RWPE2 (cell line): ENCODE measurements around the gene PM20D2.

Experiments used
- ATAC-seq: fragments of 200-7000 bp; cut with Tn5 transposase; 3 replicates; pipeline ENCODE4 v1.9.1; 2021; ENCODE audit warnings: low read depth
- DNase-seq: peaks from one replicate; pipeline ENCODE4 v3.0.0-alpha.2; 2020; ENCODE audit warnings: low spot score
- H3K27ac ChIP-seq: fragments of 450-650 bp; 2 replicates; pipeline ENCODE4 v1.5.1; 2017; ENCODE audit warnings: mild to moderate bottlenecking; ENCODE audit not compliant: poor library complexity, severe bottlenecking
- H3K27me3 ChIP-seq: fragments of 250-450 bp; sonication (Bioruptor Pico); 2 replicates; pipeline ENCODE4 v1.5.1; 2021; ENCODE audit warnings: mild to moderate bottlenecking, moderate library complexity; ENCODE audit not compliant: insufficient read depth, poor library complexity, severe bottlenecking
- H3K36me3 ChIP-seq: fragments of 250-450 bp; sonication (Bioruptor Pico); 2 replicates; pipeline ENCODE4 v1.5.1; 2020; ENCODE audit warnings: low read depth, mild to moderate bottlenecking, moderate library complexity
- H3K4me1 ChIP-seq: fragments of 250-450 bp; sonication (Bioruptor Pico); 2 replicates; pipeline ENCODE4 v1.5.1; 2021; ENCODE audit warnings: mild to moderate bottlenecking, moderate library complexity; ENCODE audit not compliant: insufficient read depth, poor library complexity, severe bottlenecking
- H3K4me3 ChIP-seq: fragments of 250-450 bp; sonication (Bioruptor Pico); 2 replicates; pipeline ENCODE4 v1.5.1; 2021; ENCODE audit warnings: mild to moderate bottlenecking, moderate library complexity; ENCODE audit not compliant: severe bottlenecking
- H3K9me3 ChIP-seq: fragments of 250-450 bp; sonication (Bioruptor Pico); 2 replicates; pipeline ENCODE4 v1.5.1; 2021; ENCODE audit warnings: mild to moderate bottlenecking, moderate library complexity; ENCODE audit not compliant: severe bottlenecking
- TF ChIP-seq, protein P1 (sequence below): fragments of 450-650 bp; IDR thresholded peaks from one replicate; pipeline ENCODE4 v1.5.1; 2017; ENCODE audit warnings: mild to moderate bottlenecking, moderate library complexity; ENCODE audit not compliant: poor library complexity, severe bottlenecking

Gene PM20D2

DNA sequence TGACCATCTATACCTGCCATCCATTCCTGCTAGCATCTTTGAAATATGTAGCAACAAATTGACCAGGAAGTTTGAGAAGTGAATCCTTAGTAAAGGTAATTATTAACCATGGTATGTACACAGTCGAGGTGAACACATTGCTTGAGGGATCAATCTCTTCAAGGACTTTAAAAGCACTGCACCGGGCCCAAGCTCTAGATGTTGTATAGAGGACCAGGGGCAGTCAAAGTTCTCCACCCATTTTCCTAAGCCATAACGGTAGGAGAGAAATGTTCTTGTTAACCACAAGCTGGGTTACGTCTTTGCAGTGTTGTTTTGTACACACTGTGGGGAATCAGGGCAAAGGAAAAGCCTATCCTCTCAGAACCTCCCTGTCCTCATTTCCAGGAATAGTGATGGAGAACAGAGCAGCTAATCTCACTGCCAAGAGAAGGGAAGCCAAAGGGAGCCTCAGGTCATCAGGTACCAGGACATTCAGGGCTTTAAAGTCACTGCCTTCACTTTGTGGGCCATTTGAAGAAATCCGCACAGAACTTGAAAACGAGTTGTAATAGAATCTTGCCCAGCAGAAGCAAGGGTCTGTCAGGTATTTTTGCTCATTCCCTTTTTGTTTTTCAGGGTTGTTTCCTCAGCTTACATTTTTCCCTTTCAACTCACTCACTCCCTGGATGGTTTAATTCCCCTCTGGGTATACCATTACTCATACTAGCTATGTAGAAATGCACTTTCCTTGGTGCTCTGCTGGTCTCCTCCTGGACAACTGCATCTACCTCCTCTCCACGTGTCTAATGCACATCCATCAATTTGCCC, 5.3 kb upstream of the PM20D2 start:
- TF ChIP-seq, protein P1, sequence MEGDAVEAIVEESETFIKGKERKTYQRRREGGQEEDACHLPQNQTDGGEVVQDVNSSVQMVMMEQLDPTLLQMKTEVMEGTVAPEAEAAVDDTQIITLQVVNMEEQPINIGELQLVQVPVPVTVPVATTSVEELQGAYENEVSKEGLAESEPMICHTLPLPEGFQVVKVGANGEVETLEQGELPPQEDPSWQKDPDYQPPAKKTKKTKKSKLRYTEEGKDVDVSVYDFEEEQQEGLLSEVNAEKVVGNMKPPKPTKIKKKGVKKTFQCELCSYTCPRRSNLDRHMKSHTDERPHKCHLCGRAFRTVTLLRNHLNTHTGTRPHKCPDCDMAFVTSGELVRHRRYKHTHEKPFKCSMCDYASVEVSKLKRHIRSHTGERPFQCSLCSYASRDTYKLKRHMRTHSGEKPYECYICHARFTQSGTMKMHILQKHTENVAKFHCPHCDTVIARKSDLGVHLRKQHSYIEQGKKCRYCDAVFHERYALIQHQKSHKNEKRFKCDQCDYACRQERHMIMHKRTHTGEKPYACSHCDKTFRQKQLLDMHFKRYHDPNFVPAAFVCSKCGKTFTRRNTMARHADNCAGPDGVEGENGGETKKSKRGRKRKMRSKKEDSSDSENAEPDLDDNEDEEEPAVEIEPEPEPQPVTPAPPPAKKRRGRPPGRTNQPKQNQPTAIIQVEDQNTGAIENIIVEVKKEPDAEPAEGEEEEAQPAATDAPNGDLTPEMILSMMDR, result no peak
- Histone ChIP-seq H3K27ac (no peak overlapping the region), H3K9me3 (no peaks in the 10 kb centered on the region), H3K4me3 (no peak overlapping the region), H3K36me3 (no peaks in the 10 kb centered on the region), H3K27me3 (no peaks in the 10 kb centered on the region), H3K4me1 (peaks cover 8% of the 10 kb centered on the region)
- no peak for ATAC-seq
- DNase-seq, result no peak

DNA sequence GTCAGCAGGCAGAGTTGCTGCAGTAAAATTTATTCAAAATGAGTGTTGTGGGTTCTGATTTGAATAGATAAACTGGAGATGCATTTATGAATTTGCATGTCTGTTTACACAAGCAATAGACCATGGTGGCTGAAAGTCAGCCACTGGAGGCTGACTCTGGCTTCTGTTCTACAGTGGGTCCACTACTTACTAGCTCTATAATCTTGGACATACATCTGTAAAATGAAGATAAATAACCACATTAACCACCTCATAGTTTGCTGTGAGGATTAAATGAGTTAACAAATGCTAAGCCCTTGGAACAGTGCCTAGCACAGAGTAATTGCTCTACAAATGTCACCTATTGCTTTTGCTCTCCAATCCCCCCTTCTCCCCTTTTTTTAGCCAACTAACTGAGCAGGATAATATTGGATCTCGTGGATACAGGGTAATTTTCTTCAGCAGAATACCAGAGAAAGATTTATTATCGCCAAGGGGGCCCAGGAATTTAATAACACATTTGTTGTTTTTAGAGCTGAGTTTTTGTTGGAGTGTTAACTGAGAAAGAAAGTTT, 1.4 kb upstream of the PM20D2 start:
- peaks cover 9% of the 10 kb centered on the region for H3K36me3 ChIP-seq
- TF ChIP-seq, protein P1, result no peak
- H3K27me3 ChIP-seq, result no peaks in the 10 kb centered on the region
- ATAC-seq (no peak), DNase-seq (no peak)
- no peak overlapping the region for H3K4me3 ChIP-seq
- H3K9me3 ChIP-seq, result no peaks in the 10 kb centered on the region
- H3K27ac ChIP-seq, result no peak overlapping the region
- H3K4me1 ChIP-seq, result peaks cover 13% of the 10 kb centered on the region

DNA sequence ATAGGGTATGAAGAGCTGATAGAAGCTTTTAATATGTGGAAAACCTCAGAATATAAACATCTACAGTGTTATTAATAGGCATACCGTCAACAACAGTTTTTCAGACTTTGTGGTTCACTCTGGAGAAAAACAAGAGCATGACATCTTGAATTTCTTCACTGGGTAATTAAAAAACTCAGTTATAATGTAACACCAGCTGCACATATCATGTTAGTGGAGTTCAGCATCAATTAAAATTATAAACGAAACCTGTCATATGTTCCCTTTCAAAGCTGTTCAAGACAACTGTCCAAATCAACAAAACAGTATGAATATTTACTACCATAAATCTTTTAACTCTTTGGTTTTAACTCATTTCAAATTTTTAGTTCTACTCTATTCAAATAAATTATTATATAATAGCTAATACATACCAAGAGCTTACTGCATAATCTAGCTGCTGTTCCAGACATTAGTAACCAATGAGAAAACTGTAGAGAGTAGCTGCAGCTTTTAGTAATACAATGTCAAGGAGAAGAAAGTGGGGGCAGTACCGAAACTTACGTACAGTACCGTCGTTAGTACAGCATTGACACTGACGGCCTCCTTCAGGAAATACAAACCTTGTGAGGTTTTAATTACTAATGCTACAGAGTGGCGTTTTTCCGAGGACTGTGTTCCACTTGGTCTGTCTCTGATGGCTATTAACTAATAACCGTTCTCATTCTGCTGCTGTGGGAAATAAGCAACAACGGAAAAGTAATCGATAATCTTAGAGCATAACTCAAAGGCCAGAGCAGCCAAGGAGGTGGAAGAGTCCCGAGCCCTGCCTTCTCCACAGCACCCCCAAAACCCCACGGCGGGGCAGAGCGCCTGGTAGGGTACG, 532 bp upstream of the PM20D2 start:
- Histone ChIP-seq H3K4me3 (peak overlapping the region; percentile 69), H3K36me3 (peaks cover 17% of the 10 kb centered on the region), H3K27ac (peak overlapping the region; percentile 76), H3K4me1 (peaks cover 6% of the 10 kb centered on the region), H3K9me3 (no peaks in the 10 kb centered on the region), H3K27me3 (no peaks in the 10 kb centered on the region)
- DNase-seq (no peak), ATAC-seq (peak; percentile 31)
- TF ChIP-seq, protein P1, result no peak

DNA sequence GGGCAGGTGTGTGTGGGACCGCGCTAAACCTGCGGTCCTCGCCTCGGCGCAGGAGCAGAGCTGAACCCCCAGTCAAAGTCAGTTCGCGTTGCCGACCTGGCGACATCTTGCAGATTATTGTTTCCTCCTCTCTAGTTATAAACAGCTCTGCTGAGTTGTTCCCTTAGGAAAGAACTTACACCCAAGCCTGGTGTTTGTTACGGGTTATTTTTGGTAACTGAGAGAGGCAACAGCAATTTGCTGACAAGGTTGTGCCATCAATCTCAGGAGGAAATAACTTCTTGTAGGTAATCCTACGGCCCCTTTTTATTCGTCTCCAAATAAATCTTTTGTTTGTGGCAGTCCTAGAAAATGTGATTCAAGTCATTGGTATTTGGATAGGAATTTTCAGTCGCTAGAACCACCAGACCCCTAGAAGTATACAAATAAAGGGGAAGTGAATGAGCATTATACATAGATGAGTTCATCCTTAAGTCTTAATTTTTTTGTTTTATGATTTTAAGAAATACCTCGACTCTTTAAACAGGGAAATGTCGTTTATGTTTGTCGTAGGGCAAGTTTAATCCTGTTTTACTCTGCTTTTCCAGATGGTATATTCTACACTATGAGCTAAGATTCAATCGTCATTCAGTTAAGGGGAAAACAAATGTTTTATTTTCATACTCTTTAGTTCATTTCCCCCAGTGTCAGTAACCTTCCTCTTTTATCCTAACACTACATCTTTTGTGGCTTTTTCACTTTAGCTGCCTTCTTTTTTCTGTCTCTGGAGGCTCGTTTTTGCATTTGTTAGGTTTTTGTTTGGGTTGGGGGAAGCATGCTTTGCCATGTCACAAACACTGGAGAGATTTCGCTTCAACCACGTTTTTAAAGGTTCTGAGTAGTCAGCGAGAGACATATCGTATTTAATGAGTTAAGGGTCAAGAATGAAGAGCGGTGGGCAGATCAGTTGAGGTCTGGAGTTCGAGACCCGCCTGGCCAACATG, 1.2 kb downstream of the PM20D2 start:
- H3K9me3 ChIP-seq, result no peaks in the 10 kb centered on the region
- peaks cover 6% of the 10 kb centered on the region for H3K4me1 ChIP-seq
- ATAC-seq, result peak; percentile 47
- peak overlapping the region; percentile 76 for H3K27ac ChIP-seq
- H3K4me3 ChIP-seq, result peak overlapping the region; percentile 69
- DNase-seq, result no peak
- TF ChIP-seq, protein P1, result no peak
- no peaks in the 10 kb centered on the region for H3K27me3 ChIP-seq
- H3K36me3 ChIP-seq, result peaks cover 25% of the 10 kb centered on the region
